Stimulated activated CD4-positive, alpha-beta T cell treated with anti-CD3 and anti-CD28 coated beads, Interleukin-15, amount 100 ng/mL, for 48 hours (primary cell): ENCODE data around the gene PLXNB2.
"Not testable (repeated sequence)": the region's sequence is repeated elsewhere in the genome, so short reads cannot be mapped to it uniquely, and the experiment has no call there.

ENCODE experiments used
- DNase-seq, 2 donors: peaks; one replicate each; pipeline ENCODE4 v3.0.0-alpha.2; 2020; ENCODE audit warnings: low read depth in 2 of 2

The PLXNB2 gene

GRCh38 chr22:50326956-50327710 lies 19.7 kb upstream of the PLXNB2 start, which contains the start of gene DENND6B:
DENND6B (minus strand) TSS chr22:50327012; CDS start chr22:50326988, 24 bp downstream.
- peak in 1 of 2 donors; percentile 60 for DNase-seq

DNA sequence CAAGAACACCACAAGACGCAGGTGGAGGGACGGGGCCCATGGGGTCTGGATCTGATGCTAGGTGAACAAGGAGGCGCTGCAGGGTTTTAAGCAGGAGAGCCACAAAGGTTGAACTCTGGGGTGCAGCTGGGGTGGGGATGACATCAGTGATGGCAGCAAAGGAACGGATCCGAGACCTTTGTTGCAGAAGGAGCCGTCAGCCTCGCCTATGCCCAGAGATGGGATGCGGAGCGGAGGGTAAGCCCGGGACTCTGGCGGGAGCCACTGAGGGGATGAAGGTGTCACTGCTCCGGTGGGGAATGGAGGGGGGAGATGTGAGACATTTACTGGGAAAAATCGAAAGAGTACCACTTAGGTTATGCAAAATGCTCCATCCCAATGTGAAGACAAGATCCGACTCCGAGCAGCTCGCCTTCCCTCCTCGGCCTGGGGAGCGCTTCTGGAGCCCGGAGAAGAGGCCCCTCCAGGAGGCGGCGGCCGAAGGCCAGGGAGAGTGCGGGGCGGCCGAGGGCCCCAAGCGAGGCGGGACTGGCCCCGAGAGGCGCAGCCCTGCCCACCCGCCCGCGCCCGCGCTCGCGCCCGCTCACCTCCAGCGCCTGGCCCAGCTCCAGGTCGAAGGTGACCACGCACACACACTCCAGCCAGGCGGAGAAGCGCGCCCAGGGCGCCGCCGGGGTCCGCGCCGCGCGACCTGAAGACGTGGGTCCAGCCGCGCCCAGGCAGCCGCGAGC lies 18.9 kb upstream of the PLXNB2 start:
- no peak for DNase-seq

DNA sequence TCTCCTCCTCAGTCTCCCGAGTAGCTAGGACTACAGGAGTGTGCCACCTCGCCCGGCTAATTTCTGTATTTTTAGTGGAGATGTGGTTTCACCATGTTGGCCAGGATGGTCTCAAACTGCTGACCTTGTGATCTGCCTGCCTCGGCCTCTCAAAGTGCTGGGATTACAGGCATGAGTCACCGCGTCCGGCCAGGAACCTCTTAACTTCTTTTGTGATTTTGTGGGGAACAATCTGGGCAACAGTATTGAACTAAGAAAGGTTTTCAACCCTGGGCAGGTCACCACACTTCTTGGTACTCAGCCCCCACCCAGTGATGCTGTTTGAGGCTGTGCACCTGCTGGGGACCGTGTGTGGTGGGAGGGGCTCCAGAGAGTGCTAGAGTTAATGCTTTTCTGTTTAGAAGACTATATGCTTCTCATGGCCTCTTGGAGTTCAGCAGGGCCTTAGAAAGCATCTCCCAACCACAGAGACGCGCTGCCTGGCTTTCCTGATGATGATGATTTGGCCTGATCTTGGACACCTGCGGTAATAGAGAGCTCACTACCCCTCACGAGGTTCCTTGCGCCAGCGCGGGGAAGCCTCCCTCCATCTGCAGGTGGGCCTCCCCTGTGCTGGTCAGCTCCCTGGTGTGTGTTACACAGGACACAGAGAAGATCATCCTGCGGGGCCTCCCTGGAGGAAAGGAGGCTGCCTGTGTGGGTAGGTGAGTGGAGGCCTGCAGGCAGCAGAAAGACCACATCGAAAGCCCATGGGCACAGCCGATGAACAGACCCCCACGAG lies 18.2 kb upstream of the PLXNB2 start:
- no peak for DNase-seq

GRCh38 chr22:50323900-50324299 lies 16.5 kb upstream of the PLXNB2 start:
- DNase-seq = no peak

GRCh38 chr22:50322382-50323104 lies 15.1 kb upstream of the PLXNB2 start:
- not testable (repeated sequence) for DNase-seq

- DNase-seq = no peak
These were observed 13.4 kb upstream of the PLXNB2 start for GRCh38 chr22:50320671-50321325.

DNA sequence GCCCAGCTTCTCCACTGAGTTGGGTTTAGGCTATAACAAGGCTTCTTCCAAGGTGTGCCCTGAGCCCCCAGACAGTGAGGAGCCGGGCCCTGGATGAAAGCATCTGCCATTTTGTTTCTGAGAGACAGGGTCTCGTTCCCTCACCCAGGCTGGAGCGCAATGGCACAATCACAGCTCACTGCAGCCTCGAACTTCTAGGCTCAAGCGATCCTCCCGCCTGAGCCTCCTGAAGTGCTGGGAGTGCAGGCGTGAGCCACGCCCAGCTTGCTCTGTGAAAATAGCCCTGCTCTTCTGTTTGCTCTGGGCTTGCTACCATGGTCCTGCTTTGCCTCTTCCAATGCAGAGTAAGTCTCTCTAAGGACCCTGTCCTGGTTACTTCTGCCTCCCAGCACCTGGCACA lies 12.7 kb upstream of the PLXNB2 start:
- no peak for DNase-seq

GRCh38 chr22:50319503-50319951 lies 12.1 kb upstream of the PLXNB2 start:
- no peak for DNase-seq

GRCh38 chr22:50318698-50319411 lies 11.4 kb upstream of the PLXNB2 start:
- DNase-seq = no peak

- no peak for DNase-seq
These were observed 10.9 kb upstream of the PLXNB2 start for GRCh38 chr22:50318356-50318697.

GRCh38 chr22:50317674-50318073 lies 10.2 kb upstream of the PLXNB2 start:
- no peak for DNase-seq

GRCh38 chr22:50317178-50317577 lies 9.7 kb upstream of the PLXNB2 start:
- no peak for DNase-seq

DNA sequence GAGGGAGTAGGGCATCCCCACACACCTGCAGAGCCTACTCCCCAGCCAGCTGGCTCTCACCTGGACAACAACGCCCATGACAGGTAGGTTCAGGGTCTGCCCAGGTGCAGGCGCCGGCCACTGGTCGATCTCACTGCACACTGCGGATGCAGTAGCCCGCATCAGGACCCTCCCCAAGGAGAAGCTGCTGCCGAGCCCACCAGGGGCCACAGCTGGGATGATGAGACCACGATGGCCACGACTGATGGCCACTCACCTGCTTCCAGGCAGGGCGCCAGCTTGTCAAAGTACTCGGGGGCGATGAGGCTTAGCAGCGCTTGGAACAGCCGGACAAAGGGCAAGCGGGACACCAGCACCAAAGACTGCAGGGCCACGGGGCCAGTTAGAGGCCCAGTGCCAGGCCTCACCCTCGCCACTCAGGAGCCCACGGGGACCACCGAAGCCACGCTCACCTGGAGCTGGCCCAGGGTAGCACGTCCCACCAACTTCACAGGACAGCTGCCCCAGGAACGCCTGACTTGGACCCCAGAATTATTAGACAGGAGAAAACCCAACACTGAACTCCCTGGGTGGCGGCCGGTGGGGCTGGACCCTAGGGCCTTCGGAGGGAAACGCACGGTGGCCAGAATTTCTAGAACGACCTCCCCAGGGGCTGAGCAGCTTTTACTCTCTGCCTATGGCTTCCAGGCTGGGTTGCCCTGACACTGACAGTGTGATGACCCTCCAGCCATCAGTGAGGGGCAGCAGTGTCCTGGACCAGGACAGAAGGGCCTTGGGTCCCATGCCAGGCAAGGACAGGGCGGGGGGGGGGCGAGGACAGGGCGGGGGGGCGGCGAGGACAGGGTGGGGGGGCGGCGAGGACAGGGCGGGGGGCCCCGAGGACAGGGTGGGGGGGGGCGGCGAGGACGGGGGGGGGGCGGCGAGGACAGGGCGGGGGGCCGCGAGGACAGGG lies 8.9 kb upstream of the PLXNB2 start:
- DNase-seq = no peak

DNA sequence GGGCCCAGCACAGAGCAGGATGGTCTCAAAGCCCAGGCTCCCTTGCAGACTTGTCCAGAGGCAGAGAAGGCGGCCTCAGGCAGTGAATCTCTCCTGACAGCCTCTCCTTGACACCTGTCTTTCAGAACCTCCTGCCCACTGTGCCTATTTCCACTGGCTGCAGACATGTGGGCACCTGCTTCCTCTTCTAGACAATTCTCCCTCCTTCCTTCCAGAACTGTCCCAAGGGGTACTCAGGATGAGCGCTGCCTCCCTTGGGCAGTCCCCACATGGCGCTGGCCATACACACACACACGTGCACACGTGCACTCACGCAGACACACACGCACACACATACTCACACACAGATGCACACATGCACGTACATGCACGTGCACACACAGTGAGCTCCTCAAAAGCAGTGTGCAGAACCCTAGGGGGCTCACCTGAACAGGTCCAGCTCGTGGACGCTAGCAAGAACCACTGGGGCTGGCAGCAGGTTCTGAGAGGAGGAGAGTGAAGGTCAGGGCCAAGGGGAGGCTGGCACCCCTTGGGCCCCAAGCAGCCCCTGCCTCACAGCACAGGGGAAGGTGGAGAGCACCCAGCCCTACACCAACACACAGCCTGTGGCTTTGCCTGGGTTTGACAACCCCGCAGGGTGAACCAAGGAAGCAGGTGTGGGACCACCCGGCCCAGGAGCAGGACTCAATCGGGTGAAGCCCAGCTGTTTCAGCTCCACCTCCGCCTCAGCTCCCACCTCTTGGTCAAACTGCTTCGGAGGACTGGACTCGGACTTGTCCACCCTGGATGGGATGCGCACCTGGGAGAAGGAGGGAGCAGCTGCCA lies 8.1 kb upstream of the PLXNB2 start:
- DNase-seq = no peak

DNA sequence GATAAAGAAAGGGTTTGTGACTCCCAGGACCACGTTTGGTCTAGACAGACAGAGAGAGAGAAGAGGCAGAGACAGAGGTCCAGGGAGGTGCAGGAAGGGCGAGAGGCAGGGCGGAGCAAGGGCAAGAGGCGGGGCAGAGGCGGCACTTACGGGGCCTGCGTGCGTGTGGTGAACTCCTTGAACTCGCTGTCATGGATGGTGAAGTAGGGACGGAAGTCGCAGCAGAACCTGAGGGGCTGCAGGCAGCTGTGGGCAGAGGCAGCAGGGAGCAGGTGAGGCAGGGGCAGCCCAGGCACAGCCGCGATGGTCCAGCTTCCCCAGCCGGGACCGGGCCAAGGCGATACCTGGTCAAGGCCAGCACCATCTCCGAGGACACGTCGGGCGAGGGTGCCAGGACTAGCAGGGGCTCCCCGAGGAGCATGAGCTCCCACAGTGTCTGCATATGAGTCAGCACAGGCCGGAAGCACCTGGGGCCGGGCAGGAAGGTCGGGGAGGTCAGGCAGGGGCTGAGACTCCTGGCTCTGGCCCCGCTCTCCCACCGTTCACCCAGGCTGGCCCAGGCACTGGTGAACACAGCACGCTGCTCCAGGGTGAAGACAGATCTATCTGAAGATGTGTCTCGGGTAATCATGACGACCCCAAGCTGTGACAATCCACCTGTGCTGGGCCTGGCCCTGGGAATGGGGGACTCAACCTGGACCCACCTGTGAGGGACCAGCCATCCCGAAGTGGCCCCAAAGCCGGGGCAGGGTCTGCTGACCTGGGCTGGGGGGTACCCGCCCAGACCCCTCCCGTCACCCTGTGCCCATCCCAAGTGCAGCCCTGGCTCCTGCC lies 7.2 kb upstream of the PLXNB2 start:
- peak; percentile 44 to 71 for DNase-seq

GRCh38 chr22:50314081-50314454 lies 6.6 kb upstream of the PLXNB2 start:
- DNase-seq = no peak

DNA sequence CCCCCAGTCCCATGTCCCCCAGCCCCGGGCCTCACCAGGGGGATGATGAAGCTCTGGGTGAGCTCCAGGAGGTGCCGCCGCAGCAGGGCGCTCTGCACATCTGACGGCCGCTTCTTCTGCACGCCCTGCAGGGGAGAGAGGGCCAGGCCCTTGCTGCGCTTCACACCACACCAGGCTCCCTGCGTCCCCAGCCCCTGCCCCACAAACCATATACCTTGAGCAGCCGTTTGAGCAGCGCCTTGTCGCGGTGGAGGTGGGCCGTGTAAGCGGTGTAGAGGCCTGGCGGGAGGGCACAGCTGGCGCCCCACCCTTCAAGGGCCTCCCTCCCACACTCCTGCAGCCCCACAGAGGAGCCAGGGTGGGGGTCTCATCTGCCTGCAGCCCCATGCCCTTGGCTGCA lies 6.2 kb upstream of the PLXNB2 start:
- DNase-seq = no peak

- no peak for DNase-seq
These were observed 5.6 kb upstream of the PLXNB2 start for GRCh38 chr22:50313021-50313420.
